ENCODE data around the gene RALB.
A peak's percentile ranks its signal among the peaks of the same experiment; 100 is the strongest.
"Not testable (repeated sequence)": the region's sequence is repeated elsewhere in the genome, so short reads cannot be mapped to it uniquely, and the experiment has no call there.

Gene RALB

DNA sequence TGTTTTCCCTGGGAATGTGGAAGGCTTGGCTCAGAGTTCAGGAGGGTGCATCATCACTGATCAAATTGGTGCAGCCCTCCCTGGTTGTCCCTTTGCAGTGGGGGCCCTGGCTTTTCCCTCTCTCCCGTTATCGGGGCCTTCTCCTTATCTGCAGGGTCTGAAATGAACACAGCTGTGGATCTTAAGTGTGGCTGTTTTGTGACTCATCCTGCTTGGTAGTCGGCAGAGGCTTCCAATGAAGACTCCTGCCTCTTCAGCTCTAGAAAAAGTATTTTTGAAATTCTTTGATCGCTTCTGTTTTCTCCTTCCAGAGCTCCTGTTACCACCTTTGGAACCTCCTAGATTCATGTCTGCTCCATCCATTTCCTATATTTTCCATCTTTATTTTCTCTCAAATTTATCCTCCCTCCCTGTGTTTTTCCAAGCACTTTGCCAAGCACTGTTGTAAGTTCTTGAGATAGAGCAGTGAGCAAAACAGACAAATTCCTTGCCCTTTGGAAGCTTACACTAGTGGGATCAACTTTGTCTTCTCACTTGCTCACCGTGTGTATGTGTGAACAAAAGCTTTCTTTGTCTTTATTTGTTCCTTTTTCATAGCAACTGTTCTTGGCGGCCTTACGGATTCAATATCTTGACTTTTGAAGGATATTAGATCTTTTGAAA lies 45.7 kb downstream of the RALB start:
- no peak for DNase-seq

DNA sequence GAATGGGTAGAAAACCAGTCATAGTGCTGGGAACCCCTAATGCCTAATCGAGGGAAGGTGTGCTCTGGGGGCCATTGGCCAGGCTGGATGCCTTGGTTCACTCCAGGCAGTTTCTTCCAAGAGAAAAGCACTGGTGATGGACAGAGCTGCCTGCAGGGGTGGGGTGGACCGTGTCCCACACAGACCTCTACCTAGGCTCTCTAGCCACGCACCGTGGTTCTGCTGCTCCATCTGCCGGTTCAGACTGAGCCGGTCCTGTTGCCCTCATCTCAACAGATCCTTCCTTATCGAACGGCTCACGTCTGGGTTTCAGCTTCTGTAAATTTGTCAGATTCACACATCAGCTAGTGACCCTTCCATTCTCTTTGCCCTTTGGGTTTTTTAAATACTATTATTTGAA lies 46.4 kb downstream of the RALB start:
- DNase-seq: no peak

DNA sequence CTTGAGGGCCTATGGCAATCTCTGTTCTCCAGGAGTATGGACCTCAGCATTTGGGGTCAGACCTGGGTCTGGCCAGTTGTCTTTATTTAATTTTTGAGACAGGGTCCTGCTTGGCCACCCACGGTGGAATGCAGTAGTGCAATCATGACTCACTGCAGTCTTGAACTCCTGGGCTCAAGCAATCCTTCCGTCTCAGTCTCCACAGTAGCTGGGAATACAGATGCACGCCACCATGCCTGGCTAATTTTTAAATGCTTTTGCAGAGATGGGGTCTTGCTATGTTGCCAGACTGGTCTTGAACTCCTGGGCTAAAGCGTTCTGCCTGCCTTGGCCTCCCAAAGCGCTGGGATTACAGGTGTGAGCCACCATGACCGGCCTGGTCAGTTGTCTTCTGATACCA lies 46.9 kb downstream of the RALB start:
- no peak for DNase-seq

DNA sequence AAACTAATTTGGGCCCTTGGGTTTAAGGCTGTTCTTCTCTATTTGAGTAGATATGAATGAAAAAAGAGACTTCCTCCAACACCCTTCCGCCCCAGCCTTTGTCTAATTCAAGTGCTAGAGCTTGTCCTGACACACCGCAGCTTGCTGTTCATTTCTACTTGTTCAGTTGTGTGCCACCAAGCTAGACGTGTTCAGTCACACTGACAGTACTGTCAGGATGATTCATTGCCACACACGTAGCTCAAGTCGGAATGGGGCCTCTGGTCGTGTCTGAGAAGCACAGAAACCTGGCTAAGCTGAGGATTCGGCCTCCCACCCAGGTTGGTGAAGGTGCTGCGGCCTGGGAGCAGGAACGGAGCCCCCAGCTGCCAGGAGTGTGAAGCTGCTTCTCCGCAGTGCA lies 47.7 kb downstream of the RALB start:
- no peak for DNase-seq

DNA sequence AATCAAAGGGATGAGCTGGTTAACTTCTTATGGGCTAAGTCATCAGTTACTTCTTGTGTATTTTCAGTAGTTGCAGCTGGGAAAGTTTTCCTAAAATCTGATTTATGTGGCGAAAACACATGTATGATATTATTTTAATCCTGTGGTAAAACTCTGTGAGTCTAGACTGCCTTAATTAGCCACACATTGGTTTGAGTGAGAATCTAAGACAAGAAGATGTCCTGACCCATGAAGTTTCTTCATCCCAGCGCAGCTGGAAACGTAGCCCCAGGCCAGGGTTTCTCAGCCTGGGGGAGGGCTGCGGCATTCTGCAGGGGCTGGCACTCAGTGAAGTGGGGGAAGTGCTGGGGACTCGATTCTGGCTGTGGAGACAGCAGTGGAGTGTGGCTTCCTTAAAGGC lies 48.6 kb downstream of the RALB start:
- no peak for DNase-seq

DNA sequence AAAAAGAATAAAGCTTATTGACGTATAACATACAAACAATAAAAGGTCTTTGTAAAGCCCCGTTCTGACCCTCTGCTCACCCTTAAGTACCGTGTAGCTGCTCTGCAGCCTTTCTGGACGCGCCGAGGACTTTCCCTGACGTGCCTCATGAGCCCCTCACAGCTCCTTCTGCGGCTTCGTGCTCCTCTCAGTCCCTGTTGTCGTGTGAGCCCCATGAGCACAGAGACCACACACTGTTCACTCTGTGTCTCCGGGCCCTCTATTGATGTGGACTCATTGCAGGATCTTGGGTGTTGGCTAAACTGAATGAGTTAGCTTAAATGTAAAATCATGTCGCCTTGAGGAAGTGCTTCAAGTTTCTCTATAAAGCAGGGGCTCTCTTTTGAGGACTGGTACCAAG lies 49.6 kb downstream of the RALB start:
- no peak for DNase-seq

DNA sequence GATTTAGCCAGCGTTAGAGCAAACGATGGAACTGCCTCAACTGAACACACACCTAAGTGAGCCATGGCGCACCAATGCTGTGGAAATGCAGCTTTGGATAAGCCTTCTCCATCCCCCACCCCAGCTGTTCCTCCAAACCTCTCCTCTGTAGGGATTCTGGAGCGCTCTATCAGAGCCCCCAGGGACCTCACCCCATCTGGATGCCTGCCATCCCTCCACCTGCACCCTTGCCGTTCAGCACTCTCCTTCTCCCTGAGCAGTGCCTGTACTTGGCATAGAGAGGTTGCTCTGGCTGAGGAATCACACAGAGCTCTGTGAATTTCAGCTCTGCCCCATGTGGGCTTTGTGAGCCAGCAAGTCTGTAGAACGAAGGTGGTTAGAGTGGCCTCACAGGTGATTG lies 50.5 kb downstream of the RALB start:
- DNase-seq: no peak

DNA sequence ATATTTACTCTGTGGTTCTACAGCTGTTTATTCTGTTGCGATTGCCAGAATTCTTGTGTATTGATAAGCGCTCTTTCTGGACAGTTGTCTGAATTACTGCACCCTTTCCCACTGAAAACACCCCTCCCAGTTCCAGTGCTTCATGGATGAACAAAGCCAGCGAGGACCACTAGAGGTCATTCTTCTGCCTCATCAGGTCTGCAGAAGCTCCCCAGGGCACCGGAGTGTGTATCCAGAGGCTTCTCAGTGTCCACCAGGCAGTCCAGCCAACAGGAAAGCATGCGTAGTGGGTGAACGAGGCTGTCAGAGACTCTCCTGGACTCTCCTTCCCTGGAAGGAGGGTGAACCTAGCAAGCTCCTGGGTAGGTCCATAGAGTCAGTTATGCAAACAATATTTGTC lies 52.6 kb downstream of the RALB start:
- DNase-seq: no peak

DNA sequence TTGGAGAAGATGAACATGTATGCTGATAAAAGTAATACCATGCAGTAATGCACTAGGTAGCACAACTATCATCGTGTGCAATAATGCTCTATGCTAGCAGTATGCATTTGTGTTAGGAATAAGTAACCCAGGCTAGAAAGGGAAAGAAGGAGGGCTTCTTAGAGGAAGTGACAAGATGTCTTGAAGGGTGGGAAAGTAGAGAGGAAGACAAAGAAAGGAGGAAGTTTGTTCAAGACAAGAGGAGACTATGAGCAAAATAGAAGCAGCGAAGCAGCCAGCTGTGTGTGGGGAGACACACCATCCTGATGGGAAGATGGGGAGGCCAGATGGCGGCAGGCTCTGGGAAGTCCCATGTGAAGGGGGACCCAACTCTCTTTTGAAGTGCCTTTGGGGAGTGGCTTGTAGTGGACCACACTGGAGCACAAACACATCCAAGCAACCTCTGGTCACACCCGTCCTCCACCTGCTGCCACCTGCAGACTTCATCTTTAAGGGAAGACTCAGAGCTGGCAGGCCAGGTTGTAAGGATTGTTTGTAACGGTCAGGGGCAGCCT lies 53.4 kb downstream of the RALB start:
- no peak for DNase-seq

DNA sequence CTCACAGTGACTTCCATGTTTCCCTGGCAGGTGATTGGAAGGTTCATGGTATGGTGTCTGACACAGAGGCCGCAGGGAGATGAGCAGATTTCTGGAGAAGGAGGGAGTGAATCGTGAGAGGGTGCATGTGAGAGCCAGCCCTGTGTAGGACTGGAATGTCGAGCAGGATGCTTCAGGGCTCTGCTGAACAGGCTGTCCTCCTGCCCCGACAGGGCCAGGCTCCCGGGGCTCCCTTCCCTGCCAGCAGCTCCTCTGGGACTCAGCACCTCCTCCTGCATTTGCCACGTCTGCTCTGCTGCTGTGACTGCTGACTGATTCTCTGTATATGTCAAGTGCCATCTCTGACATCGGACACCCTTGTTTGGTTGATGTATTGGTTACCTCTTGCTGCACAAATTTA lies 54.8 kb downstream of the RALB start:
- DNase-seq: no peak

DNA sequence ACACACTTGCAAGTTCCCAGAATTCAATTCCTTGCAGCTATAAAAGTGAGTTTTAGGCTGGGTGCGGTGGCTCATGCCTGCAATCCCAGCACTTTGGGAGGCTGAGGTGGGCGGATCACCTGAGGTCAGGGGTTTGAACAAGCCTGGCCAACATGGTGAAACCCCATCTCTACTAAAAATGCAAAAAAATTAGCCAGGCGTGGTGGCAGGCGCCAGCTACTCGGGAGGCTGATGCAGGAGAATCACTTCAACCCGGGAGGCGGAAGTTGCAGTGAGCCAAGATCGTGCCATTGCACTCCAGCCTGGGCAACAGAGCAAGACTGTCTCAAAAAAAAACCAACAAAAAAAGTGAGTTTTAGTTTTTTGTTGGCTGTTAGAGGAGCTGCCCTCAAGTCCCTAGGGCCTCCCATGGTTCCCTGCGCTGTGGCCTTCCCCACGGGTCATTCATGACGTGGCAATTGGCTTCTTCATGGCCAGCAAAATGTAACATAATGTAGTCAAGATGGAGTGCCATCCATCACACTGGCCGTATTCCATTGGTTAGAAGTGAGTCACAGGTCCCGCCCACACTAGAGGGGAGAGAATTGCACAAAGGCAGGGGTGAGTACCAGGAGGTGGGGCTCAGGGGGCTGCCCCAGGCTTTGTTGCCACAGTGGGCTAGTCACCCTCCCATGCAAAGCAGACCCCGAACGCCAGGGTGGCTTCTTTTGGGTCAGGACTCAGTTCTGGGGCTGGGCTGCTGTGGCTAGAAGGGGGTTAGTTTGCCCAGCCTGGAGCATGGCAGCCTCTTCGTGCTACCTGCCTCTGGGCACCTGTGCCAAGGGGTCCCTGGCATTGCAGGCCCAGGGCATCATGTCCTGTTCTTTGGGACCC lies 55.6 kb downstream of the RALB start:
- DNase-seq: no peak

DNA sequence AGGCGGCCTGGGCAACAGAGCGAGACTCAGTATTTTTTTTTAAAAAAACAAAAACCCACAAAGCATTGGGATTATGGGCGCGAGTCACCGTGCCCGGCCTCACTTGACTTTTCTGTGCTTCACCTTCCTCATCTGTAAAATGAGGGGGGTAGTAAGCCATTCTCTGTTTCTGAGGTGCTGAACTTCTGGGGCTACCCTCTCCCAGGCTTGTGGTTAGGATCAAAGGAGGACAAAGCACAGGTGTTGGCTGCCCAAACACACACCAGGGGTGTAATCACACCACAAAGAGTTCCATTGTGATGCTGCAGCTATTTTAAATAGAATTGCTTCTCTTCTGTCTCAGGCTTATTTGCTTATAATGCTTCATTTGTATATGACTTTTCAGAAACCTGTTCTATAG lies 57.5 kb downstream of the RALB start:
- DNase-seq: no peak

DNA sequence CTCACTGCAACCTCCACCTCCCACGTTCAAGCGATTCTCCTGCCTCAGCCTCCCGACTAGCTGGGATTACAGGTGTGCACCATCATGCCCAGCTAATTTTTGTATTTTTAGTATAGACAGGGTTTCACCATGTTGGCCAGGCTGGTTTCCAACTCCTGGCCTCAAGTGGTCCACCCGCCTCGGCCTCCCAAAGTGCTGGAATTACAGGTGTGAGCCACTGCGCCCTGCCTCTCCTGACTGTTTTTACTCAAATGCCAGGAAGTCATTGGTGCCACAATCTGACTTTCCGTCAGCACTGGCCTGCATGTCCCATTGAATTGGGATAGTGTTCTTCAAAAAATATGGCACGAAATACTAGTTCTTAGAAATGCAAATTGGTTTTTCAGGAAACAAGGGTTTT lies 58.2 kb downstream of the RALB start:
- not testable (repeated sequence) for DNase-seq

DNA sequence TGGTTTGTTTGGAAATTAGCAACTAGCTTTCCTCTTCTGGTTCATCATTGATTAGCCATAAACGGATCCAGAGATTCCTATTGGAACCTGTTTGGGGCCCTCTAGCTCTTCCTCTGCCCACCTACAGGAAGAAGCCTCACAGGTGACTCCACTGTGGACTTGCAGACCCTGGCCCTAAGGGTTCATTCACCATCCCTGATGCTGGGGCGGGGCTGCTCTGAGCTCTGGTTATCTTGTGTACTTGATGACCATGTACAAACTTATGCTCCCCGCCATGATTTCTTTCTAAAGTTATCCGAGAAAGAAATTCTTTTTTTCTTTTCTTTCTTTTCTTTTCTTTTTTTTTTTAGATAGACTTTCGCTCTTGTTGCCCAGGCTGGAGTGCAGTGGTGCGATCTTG lies 59.4 kb downstream of the RALB start:
- no peak for DNase-seq

DNA sequence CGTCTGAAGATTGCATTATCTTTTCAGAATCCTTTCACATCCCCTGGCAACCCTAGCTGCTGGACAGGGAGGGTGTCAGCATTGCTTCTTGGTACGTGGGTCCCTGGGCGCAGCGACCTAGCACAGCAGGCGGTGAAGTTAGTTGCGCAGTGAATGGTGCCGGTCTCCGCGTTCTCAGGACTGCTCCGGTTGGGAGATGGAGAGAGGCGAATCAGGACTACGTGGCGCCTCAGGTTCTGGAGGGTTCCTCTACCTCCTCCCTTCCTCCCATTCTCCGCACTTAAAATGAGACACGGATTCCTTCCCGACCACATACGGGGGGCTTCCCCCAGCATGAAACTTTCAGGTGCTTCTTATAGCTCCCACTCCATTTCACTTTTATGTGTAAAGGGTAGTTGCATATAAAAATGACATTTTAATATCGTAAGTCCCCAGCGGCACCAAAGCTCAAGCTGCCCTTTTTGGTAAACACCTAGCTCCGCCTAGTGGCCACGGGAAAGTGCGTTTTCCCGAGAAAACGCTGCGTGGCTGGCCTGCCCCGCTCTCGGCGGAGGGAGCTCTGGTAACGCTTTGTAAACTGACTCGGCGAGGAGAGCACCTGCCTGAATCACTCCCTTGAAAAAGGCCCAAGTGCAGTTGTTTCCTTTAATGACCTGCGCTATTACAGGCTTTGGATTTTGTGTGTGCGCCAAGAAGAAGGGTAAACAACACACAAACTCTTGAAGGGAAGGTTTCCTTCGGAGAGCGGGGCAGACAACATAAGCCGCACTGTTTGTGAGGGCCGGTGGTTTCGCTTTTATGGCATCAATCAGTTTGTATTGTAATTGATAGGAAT lies 60.4 kb downstream of the RALB start:
- DNase-seq: peak; percentile 58

DNA sequence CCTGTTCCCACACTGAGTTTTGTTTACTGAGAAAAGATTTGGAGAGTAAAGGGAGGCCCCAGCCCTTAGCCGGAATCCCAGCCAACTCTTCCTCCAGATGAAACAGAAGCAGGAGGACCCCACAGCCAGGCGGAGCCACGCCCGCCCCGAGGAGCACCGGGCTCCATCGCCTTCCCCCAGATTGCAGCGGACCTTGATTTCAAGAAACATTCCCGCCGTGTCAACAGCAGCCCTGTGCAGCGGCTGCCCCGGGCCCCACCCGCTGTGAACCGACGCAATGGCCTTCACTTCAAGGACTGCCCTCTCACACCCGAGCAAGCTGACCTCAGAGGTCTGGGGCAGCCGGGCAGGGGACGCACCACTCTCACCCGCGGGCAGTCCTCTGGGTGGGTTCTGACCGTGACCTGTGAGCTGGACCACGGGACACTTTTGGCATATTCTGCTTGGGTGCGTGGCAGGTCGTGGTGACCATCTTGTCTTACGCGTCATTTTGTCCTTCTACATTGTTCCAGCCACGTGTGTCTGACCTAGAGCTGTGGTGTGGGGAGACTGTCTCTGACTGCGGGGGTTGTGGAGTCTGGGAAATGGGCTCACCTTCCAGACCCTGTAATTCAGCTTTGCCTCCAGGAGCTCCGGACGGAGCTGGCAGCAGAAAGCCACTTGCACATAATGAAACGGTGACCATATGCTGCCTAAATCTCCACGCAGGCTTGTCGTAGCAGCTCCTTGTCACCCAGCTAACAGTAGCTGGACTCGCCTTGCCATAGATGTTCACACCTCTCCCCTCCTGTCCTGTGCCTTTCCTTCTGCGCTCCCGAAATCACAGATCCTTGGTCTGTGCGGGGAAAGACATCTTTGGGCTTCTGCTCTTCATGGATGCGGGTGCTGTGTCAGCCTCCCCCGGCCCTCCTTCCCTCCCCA lies 61.3 kb downstream of the RALB start:
- DNase-seq: no peak

DNA sequence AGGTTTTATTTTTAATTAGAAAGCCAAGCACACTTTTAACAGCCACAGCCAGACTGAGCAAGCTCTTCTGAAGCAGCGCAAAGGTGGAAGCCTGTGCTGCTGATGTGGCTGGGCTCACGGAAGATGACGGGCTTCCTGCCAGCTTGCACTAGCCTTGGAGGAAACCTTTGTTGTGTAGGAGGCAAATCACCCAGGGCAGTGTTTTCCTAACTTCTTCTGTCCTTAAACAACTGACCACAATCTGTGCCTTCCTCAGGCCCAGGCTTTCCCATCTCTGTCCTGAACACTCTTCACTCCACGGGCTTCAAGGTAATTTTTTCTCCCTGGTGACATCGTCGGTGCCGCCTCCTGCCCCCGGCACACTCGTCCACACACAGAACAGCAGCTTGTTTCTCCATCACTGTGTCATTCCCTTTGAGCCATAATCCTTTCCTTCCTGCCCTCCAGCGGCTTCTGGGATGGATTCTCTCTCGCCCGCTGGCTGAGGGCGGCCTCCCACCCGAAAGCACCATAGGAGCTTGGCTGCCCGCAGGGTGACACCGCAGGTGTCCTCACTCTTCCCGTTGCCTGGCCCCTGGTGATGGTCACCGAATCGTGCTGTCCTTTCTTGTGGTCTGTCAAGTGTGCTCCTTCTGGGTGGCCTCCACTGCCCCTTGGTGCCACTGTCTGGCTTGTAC lies 62.2 kb downstream of the RALB start:
- no peak for DNase-seq

DNA sequence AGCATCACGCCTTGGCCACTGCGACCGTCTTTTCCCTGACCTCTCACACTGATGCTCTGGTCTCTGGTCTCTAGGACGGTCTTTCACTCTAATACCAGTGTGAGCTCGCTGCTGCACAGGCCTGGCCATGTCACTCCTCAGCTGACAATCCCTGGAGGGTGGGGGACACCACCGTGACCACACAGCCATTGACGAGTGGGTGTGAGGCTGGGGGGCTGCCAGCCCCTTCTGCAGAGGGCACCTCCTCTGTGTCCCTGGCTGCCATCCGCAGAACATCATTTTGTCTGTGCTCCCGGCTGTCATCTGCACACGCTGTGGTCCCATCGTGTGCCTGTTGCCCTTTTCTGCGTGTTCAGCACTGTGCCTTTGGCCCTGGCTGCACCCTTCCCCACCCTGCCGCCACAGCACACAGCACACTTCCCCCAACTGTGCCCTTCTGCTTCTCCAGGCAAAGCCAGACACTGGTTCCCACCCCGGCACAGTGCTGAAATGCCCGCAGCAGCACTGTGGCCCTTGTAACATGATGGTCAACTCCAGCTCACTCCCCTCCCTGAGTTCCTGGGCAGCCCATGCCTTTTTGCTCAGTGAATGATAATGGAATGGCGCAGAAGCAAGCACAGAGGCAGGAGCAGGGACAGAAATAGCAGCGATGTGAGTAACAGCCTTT lies 62.8 kb downstream of the RALB start:
- no peak for DNase-seq

DNA sequence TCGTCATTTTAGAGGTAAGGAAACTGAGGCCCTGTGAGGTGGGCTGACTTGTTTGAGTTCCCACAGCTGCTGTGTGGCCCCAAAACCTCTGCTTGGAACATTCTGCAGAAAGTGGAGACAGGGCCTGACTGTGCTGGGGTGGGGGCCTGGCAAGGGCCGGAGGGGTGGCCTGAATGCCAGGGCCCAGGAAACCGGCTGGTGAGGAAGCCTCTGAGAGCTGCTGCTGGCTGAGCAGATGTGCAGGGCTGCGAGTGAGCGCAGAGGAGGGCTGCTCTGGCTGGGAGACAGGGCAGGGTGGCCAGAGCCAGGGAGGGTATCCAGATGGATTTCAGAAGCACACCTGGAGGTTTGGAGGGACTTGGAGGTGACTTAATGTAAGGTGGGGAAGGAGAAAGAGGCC lies 63.4 kb downstream of the RALB start:
- DNase-seq: no peak

DNA sequence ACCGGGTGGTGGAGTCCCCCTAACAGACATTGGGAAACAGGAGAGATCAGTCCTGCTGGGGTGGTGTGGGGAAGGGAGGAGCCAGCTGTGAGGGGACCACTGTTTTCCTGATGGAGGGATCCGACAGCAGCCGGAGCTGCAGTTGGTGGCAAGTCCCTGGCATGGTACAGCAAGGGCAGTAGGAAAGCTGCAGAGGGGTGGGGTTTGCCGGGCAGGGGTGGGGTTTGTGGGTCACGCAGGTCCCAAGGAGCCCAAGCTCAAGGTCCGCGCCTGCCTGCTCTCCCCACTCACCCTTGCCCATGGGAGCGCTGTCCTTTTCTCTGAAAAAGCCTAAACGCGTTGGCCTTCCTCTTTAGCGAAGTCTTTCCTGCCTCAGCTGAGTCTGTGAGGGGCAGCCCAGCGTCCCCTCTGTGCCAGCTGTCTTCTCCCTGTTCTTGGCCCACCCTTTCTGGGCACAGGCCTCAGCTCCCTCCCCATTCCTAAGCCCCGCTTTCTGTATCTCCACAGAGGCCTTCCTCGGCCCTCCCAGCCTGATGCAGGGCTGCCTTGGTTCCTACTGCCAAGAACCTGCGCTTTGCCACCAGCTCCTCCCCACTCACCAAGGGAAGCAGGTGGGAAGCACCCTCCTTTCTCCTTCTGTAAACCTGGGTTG lies 64.0 kb downstream of the RALB start:
- DNase-seq: no peak

DNA sequence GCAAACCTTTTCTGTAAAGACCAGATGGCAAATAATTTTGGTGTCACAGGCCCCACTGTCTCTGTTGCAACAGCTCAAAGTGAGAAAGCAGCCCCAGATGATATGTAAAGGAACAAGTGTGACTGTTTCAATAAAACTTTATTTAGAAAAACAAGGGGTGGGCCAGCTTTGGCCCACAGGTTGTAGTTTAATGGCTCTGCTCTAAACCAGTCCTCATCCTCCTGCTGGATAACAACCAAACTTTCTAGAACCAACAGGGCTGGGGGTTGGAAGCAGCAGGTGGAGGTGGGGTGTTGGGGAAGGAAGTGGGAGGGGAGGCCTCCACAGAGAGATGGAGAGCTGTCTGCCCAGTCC lies 64.5 kb downstream of the RALB start:
- no peak for DNase-seq
